ENCODE measurements around the gene ETFA. TPM values are rescaled to one million over a fixed set of nuclear protein-coding genes. Genes with fewer than 3 reads are reported as not detected.

The ETFA gene
- total and polyA plus RNA-seq, 10 of the 15 experiments (the other 5 are each of a cell fraction or from before 2014, with no cell fraction given), result 114 to 331 (median 152) TPM

GRCh38 chr15:76334438-76335306, 23.4 kb upstream of the ETFA start:
- TF ChIP-seq RELB (IDR thresholded peaks at IDR 0.05; ENCODE audit: low read depth), result no peak
- no peak for TF ChIP-seq SKIL (IDR thresholded peaks at IDR 0.05; ENCODE audit: low read depth, poor library complexity, severe bottlenecking)
- no peak for TF ChIP-seq NFXL1 (IDR thresholded peaks at IDR 0.05; ENCODE audit: borderline replicate concordance)
- TF ChIP-seq FOXM1 (IDR thresholded peaks at IDR 0.05; ENCODE audit: low read depth, low read length), result no peak
- H3K4me2 ChIP-seq (ENCODE audit: control insufficient read depth, insufficient read depth), result peak overlapping the region; percentile 91
- H3K27ac ChIP-seq (ENCODE audit: control insufficient read depth, insufficient read depth), result no peak overlapping the region
- SMC1A ChIA-PET (ENCODE audit: uncharacterized antibody, unreplicated experiment), result interaction anchor here (0.8 to 1.9 kb wide), 4 partner anchors 9 to 119 kb away, joined by 3 to 5 read pairs (median 3); no protein-coding TSS in a partner anchor
- RAD21 ChIA-PET (ENCODE audit: unreplicated experiment), result interaction anchor here (0.7 to 1.1 kb wide), 3 partner anchors 99 to 149 kb away, joined by 3 to 4 read pairs (median 4); no protein-coding TSS in a partner anchor
- peaks cover 17% of the 10 kb centered on the region for H3K4me1 ChIP-seq (ENCODE audit: control insufficient read depth, insufficient read depth, low read length)
- CTCF ChIA-PET, result interaction anchor here (0.5 to 3.0 kb wide), 9 partner anchors 9 to 506 kb away, joined by 3 to 21 read pairs (median 6); no protein-coding TSS in a partner anchor
- BruUV-seq (replicated peaks), result no TSS peak
- no peak for DNase-seq (ENCODE audit: low read depth, low spot score)
- H3K36me3 ChIP-seq (ENCODE audit: control insufficient read depth in 2 of 2, insufficient read depth in 2 of 2, low read length in 1 of 2), result no peaks in the 10 kb centered on the region
- in situ Hi-C loops (cut with MboI), result no loop called here
- no peaks in the 10 kb centered on the region; the same call in 1 of the 2 replicates for H3K79me2 ChIP-seq (ENCODE audit: control insufficient read depth, insufficient read depth, low read length)
- no peak overlapping the region; the same call in 1 of the 2 replicates for H3K9ac ChIP-seq (ENCODE audit: control insufficient read depth, insufficient read depth, low read length)
- peaks cover 5 to 14% of the 10 kb centered on the region in 2 experiments; a peak in 3 of 4 replicates for H3K27me3 ChIP-seq (replicated peaks in 1 of 2; ENCODE audit: control insufficient read depth in 2 of 2, insufficient read depth in 2 of 2, low read length in 1 of 2)
- no peaks in the 10 kb centered on the region for H4K20me1 ChIP-seq (ENCODE audit: control insufficient read depth, insufficient read depth)
- no peaks in the 10 kb centered on the region; the same call in 2 of the 3 replicates for H3K9me3 ChIP-seq (replicated peaks; ENCODE audit: control insufficient read depth, insufficient read depth, low read length)
- H3K4me3 ChIP-seq, result no peak overlapping the region; the same call in 1 of the 2 replicates
- FAIRE-seq, result no peak
- intact Hi-C loops (cut with micrococcal nuclease; ENCODE audit: unreplicated experiment), result loop anchor here (5.0 kb wide), 2 partner anchors 97 to 142 kb away; no protein-coding TSS in a partner anchor
- no peak for ATAC-seq
- POLR2A ChIA-PET, result no interaction called here
- 57% methylated on average over 39 of the region's 44 CpGs for WGBS (ENCODE audit: insufficient coverage, insufficient replicate concordance, low lambda C conversion rate, missing lambda C conversion rate)
- H2AFZ ChIP-seq (ENCODE audit: control insufficient read depth, low read depth, low read length), result peak overlapping the region; percentile 59

Measured in GM12878 (cell line).